HepG2 (cell line): Measurements from ENCODE around the gene CYP27B1. TPM values are rescaled to one million over a fixed set of nuclear protein-coding genes. Genes with fewer than 3 reads are reported as not detected.

ENCODE experiments used
- ESRRA ChIP-seq: sonication (generic); formaldehyde crosslinking; IDR thresholded peaks from 2 replicates; pipeline ENCODE4 v1.5.1; 2020; ENCODE audit warnings: mild to moderate bottlenecking, low read depth, missing genetic modification reagents
- GATAD1 ChIP-seq: IDR thresholded peaks from 2 replicates; pipeline ENCODE4 v1.6.1; 2016; ENCODE audit warnings: missing genetic modification reagents, missing compliant biosample characterization
- IRF2 ChIP-seq: IDR thresholded peaks from 2 replicates; pipeline ENCODE4 v1.6.1; 2018; ENCODE audit warnings: missing genetic modification reagents, missing compliant biosample characterization
- KMT2A ChIP-seq: sonication (generic); formaldehyde crosslinking; IDR thresholded peaks from 2 replicates; pipeline ENCODE4 v1.4.0; 2020; ENCODE audit warnings: missing genetic modification reagents
- MTA3 ChIP-seq: sonication (generic); formaldehyde crosslinking; IDR thresholded peaks from 2 replicates; pipeline ENCODE4 v1.4.0; 2020; ENCODE audit warnings: missing genetic modification reagents
- NR2C2 ChIP-seq: sonication (generic); formaldehyde crosslinking; IDR thresholded peaks from 2 replicates; pipeline ENCODE4 v1.4.0; 2020; ENCODE audit warnings: missing genetic modification reagents, mild to moderate bottlenecking, moderate library complexity, borderline replicate concordance
- PAF1 ChIP-seq: IDR thresholded peaks from 2 replicates; pipeline ENCODE4 v1.6.1; 2016; ENCODE audit warnings: missing genetic modification reagents, missing compliant biosample characterization
- POLR2G ChIP-seq: fragments of 200-400 bp; formaldehyde crosslinking; IDR thresholded peaks from 2 replicates; pipeline ENCODE4 v1.6.1; 2018; ENCODE audit warnings: mild to moderate bottlenecking, low read depth, low read length, moderate library complexity
- TEAD3 ChIP-seq: optimal IDR thresholded peaks from 2 replicates; pipeline ENCODE3; 2016; ENCODE audit warnings: borderline replicate concordance
- XRCC5 ChIP-seq: fragments of 200-400 bp; formaldehyde crosslinking; optimal IDR thresholded peaks from 2 replicates; pipeline ENCODE3; 2017; ENCODE audit warnings: mild to moderate bottlenecking, low read length
- YEATS4 ChIP-seq: sonication (generic); formaldehyde crosslinking; IDR thresholded peaks from 2 replicates; pipeline ENCODE4 v1.4.0; 2020; ENCODE audit warnings: missing genetic modification reagents, borderline replicate concordance
- ZC3H13 ChIP-seq: sonication (generic); formaldehyde crosslinking; IDR thresholded peaks from 2 replicates; pipeline ENCODE4 v1.8.1; 2023; ENCODE audit warnings: mild to moderate bottlenecking, missing genetic modification reagents, moderate library complexity
- ZMYM4 ChIP-seq: sonication (generic); formaldehyde crosslinking; IDR thresholded peaks from 2 replicates; pipeline ENCODE4 v1.8.1; 2023; ENCODE audit warnings: mild to moderate bottlenecking, missing genetic modification reagents
- ZNF160 ChIP-seq: sonication (generic); formaldehyde crosslinking; IDR thresholded peaks from 2 replicates; pipeline ENCODE4 v1.8.0; 2022; ENCODE audit warnings: mild to moderate bottlenecking, inconsistent platforms, missing genetic modification reagents
- ZNF205 ChIP-seq: IDR thresholded peaks from 2 replicates; pipeline ENCODE4 v1.6.1; 2018; ENCODE audit warnings: missing biosample characterization, missing genetic modification reagents
- ZNF274 ChIP-seq: sonication (generic); formaldehyde crosslinking; IDR thresholded peaks from 2 replicates; pipeline ENCODE4 v1.5.1; 2020; ENCODE audit warnings: mild to moderate bottlenecking, missing genetic modification reagents
- ZNF776 ChIP-seq: sonication (generic); formaldehyde crosslinking; IDR thresholded peaks from 2 replicates; pipeline ENCODE4 v1.4.0; 2020; ENCODE audit warnings: mild to moderate bottlenecking, missing genetic modification reagents
- ZNF788 ChIP-seq: sonication (generic); formaldehyde crosslinking; IDR thresholded peaks from 2 replicates; pipeline ENCODE4 v1.5.0; 2020; ENCODE audit warnings: mild to moderate bottlenecking, missing genetic modification reagents, borderline replicate concordance
- ZNF839 ChIP-seq: sonication (generic); formaldehyde crosslinking; IDR thresholded peaks from 2 replicates; pipeline ENCODE4 v1.4.0; 2020; ENCODE audit warnings: missing genetic modification reagents, mild to moderate bottlenecking, borderline replicate concordance
- polyA plus RNA-seq, 8 experiments: library from polyadenylated mRNA; depleted of rRNA in 3 of 8; stranded (reverse) in 7 of 8; unstranded in 1 of 8; fragments of >200 nt; fragmentation: Illumina TruSeq in 4 of 8; extraction: Trizol in 4 of 8; gene quantifications; 2 replicates each; pipeline versions ENCODE4 v1.2.1 to v1.2.3, GENCODE V29; 2011 to 2016; ENCODE audit warnings: low read depth in 4 of 8, missing spikeins in 1 of 8, mixed read lengths in 1 of 8; ENCODE audit not compliant: insufficient read depth in 1 of 8
- total RNA-seq, 5 experiments: library from RNA; depleted of rRNA; stranded (reverse); fragments of >200 nt; fragmentation: Illumina TruSeq; extraction: Trizol; gene quantifications; 2 replicates each; pipeline ENCODE4 v1.2.3, GENCODE V29; 2016; ENCODE audit warnings: low read depth in 1 of 5
- TF ChIP-seq, protein P1 (sequence below): IDR thresholded peaks from 2 replicates; pipeline ENCODE4 v1.6.1; 2012; ENCODE audit warnings: inconsistent platforms
- TF ChIP-seq, protein P2 (sequence below): sonication (generic); formaldehyde crosslinking; IDR thresholded peaks from 2 replicates; pipeline ENCODE4 v1.5.0; 2020; ENCODE audit warnings: missing genetic modification reagents
- TF ChIP-seq, protein P3 (sequence below): sonication (generic); formaldehyde crosslinking; IDR thresholded peaks from 2 replicates; pipeline ENCODE4 v1.5.0; 2020; ENCODE audit warnings: mild to moderate bottlenecking, missing genetic modification reagents
- TF ChIP-seq, protein P4 (sequence below): sonication (generic); formaldehyde crosslinking; IDR thresholded peaks from 2 replicates; pipeline ENCODE4 v1.5.0; 2020; ENCODE audit warnings: missing genetic modification reagents, mild to moderate bottlenecking, borderline replicate concordance
- TF ChIP-seq, protein P5 (sequence below): IDR thresholded peaks from 2 replicates; pipeline ENCODE4 v1.6.1; 2016

CYP27B1 gene
- total and polyA plus RNA-seq, 2 of the 13 experiments (the other 11 are each of a cell fraction or from before 2014, with no cell fraction given): 2.3 to 3.0 TPM

DNA sequence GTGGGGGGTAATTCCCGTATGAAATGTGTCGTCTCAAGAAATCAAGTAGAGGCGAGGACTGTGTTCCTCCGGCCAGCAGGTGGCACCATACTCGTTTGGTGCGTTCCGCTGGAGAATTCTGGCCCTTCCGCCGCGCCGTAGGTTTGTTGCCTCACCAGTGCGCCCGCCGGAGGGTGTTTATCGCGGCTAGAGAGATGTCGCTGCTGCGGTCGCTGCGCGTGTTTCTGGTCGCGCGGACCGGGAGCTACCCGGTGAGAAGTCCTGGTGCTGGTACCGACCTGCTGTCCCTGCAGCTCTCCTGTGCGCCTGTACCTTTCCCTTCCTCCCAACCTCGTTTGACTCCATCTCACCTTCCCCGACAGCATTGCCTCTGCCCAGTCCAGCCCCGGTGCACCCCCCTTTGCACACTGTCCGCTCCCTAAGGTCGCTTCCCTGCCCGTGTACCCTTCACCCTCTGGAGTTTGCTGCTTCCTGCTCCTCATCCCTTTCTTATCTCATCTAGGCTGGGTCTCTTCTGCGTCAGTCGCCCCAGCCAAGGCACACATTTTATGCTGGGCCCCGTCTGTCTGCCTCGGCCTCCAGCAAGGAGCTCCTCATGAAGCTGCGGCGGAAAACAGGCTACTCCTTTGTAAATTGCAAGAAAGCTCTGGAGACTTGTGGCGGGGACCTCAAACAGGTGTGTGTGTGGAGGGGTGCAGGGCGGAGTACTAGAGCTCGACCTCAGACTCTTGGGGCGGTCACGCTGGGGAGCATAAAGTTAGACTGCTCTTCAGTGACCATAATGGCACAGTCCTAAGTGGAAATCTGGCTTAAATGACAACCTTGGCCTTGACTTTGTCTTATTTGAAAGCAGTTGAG, 16.0 kb upstream of the CYP27B1 start, which contains the start of gene TSFM (continued):
- TF ChIP-seq ZNF205: peak; percentile 55; the same call in 1 of the 2 replicates
- TF ChIP-seq ZNF274 (CRISPR knock-in tag): no peak
- TF ChIP-seq, protein P1, sequence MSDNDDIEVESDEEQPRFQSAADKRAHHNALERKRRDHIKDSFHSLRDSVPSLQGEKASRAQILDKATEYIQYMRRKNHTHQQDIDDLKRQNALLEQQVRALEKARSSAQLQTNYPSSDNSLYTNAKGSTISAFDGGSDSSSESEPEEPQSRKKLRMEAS: peak; percentile 89
- TF ChIP-seq, protein P2, sequence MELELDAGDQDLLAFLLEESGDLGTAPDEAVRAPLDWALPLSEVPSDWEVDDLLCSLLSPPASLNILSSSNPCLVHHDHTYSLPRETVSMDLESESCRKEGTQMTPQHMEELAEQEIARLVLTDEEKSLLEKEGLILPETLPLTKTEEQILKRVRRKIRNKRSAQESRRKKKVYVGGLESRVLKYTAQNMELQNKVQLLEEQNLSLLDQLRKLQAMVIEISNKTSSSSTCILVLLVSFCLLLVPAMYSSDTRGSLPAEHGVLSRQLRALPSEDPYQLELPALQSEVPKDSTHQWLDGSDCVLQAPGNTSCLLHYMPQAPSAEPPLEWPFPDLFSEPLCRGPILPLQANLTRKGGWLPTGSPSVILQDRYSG: 0 out of 2 replicates have a peak, but pooled peaks have one; percentile 26
- TF ChIP-seq IRF2: peak; percentile 94
- TF ChIP-seq, protein P3, sequence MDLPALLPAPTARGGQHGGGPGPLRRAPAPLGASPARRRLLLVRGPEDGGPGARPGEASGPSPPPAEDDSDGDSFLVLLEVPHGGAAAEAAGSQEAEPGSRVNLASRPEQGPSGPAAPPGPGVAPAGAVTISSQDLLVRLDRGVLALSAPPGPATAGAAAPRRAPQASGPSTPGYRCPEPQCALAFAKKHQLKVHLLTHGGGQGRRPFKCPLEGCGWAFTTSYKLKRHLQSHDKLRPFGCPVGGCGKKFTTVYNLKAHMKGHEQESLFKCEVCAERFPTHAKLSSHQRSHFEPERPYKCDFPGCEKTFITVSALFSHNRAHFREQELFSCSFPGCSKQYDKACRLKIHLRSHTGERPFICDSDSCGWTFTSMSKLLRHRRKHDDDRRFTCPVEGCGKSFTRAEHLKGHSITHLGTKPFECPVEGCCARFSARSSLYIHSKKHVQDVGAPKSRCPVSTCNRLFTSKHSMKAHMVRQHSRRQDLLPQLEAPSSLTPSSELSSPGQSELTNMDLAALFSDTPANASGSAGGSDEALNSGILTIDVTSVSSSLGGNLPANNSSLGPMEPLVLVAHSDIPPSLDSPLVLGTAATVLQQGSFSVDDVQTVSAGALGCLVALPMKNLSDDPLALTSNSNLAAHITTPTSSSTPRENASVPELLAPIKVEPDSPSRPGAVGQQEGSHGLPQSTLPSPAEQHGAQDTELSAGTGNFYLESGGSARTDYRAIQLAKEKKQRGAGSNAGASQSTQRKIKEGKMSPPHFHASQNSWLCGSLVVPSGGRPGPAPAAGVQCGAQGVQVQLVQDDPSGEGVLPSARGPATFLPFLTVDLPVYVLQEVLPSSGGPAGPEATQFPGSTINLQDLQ (CRISPR knock-in tag): peak; percentile 34; the same call in 1 of the 2 replicates
- no peak for TF ChIP-seq ZNF839
- TF ChIP-seq, protein P4, sequence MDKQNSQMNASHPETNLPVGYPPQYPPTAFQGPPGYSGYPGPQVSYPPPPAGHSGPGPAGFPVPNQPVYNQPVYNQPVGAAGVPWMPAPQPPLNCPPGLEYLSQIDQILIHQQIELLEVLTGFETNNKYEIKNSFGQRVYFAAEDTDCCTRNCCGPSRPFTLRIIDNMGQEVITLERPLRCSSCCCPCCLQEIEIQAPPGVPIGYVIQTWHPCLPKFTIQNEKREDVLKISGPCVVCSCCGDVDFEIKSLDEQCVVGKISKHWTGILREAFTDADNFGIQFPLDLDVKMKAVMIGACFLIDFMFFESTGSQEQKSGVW: no peak
- TF ChIP-seq ZNF776 (CRISPR knock-in tag): peak; percentile 89
- TF ChIP-seq TEAD3 (CRISPR knock-in tag): peak; percentile 90
- TF ChIP-seq XRCC5: peak; percentile 96
- TF ChIP-seq KMT2A (CRISPR knock-in tag): peak; percentile 94
- TF ChIP-seq NR2C2 (CRISPR knock-in tag): peak; percentile 64
- 0 out of 2 replicates have a peak, but pooled peaks have one; percentile 59 for TF ChIP-seq ESRRA (CRISPR knock-in tag)
- TF ChIP-seq, protein P5, sequence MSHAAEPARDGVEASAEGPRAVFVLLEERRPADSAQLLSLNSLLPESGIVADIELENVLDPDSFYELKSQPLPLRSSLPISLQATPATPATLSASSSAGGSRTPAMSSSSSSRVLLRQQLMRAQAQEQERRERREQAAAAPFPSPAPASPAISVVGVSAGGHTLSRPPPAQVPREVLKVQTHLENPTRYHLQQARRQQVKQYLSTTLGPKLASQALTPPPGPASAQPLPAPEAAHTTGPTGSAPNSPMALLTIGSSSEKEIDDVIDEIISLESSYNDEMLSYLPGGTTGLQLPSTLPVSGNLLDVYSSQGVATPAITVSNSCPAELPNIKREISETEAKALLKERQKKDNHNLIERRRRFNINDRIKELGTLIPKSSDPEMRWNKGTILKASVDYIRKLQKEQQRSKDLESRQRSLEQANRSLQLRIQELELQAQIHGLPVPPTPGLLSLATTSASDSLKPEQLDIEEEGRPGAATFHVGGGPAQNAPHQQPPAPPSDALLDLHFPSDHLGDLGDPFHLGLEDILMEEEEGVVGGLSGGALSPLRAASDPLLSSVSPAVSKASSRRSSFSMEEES (CRISPR knock-in tag): peak; percentile 76; the same call in 1 of the 2 replicates
- TF ChIP-seq POLR2G: peak; percentile 96
- peak; percentile 94; the same call in 1 of the 2 replicates for TF ChIP-seq ZNF788 (CRISPR knock-in tag)
- peak; percentile 98 for TF ChIP-seq ZMYM4
- peak; percentile 93 for TF ChIP-seq YEATS4 (CRISPR knock-in tag)
- peak; percentile 99 for TF ChIP-seq GATAD1 (CRISPR knock-in tag)
- TF ChIP-seq ZNF160: 0 out of 2 replicates have a peak, but pooled peaks have one; percentile 58
- TF ChIP-seq PAF1 (CRISPR knock-in tag): 0 out of 2 replicates have a peak, but pooled peaks have one; percentile 48
- TF ChIP-seq MTA3: no peak
- TF ChIP-seq ZC3H13 (CRISPR knock-in tag): 0 out of 2 replicates have a peak, but pooled peaks have one; percentile 48
